Measurements from ENCODE around the gene GRIK2. TPM values are rescaled to one million over a fixed set of nuclear protein-coding genes. Genes with fewer than 3 reads are reported as not detected.
"Not testable (repeated sequence)": the region's sequence is repeated elsewhere in the genome, so short reads cannot be mapped to it uniquely, and the experiment has no call there.

Gene GRIK2
- total RNA-seq, 1 experiment from 2014 or later = 0.07 TPM

DNA sequence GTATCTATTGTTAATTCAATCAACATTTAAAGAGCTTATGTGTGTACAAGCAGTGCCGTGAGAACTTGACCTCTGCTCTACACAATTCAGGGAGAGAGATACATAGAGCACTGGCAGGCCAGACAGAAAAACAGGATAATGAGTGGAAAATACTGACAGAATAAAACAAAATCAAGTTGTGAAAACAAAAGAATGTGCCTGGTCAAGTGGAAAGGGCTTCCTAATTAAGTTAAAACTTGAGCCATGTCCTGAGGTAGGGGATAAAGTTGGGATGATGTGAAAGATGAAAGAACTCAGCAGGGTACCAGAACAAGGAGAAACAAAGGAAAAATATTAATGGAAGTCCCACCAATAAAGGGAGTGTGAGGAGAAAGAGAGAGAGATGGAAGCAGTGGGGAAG lies 672.8 kb downstream of the GRIK2 start:
- Histone ChIP-seq H3K79me2 (ENCODE audit: low read length) (no peaks in the 10 kb centered on the region), H3K27me3 (ENCODE audit: low read length) (no peaks in the 10 kb centered on the region), H3K9ac (ENCODE audit: low read length) (no peak overlapping the region), H3K4me3 (ENCODE audit: low read length) (no peak overlapping the region), H2AFZ (ENCODE audit: low read length) (no peak overlapping the region), H3K36me3 (ENCODE audit: insufficient read depth, low read length) (no peaks in the 10 kb centered on the region), H3K27ac (ENCODE audit: low read length) (no peak overlapping the region), H3K4me1 (ENCODE audit: low read length) (no peaks in the 10 kb centered on the region), H4K20me1 (ENCODE audit: insufficient read depth, low read depth, low read length) (no peaks in the 10 kb centered on the region), H3K9me2 (replicated peaks; ENCODE audit: insufficient read depth, low read length) (no peaks in the 10 kb centered on the region), H3K4me2 (ENCODE audit: low read depth, low read length, poor library complexity, severe bottlenecking) (no peak overlapping the region), H3K9me3 (ENCODE audit: low read length) (no peaks in the 10 kb centered on the region)
- DNase-seq = no peak

- H3K4me3 ChIP-seq (ENCODE audit: low read length) = no peak overlapping the region
- H3K4me1 ChIP-seq (ENCODE audit: low read length) = no peaks in the 10 kb centered on the region
- no peak overlapping the region for H3K4me2 ChIP-seq (ENCODE audit: low read depth, low read length, poor library complexity, severe bottlenecking)
- no peaks in the 10 kb centered on the region for H3K36me3 ChIP-seq (ENCODE audit: insufficient read depth, low read length)
- no peak for DNase-seq
- H3K27ac ChIP-seq (ENCODE audit: low read length) = no peak overlapping the region
- H4K20me1 ChIP-seq (ENCODE audit: insufficient read depth, low read depth, low read length) = no peaks in the 10 kb centered on the region
- no peaks in the 10 kb centered on the region for H3K9me3 ChIP-seq (ENCODE audit: low read length)
- no peak overlapping the region for H2AFZ ChIP-seq (ENCODE audit: low read length)
- no peaks in the 10 kb centered on the region for H3K27me3 ChIP-seq (ENCODE audit: low read length)
- no peaks in the 10 kb centered on the region for H3K9me2 ChIP-seq (replicated peaks; ENCODE audit: insufficient read depth, low read length)
- no peak overlapping the region for H3K9ac ChIP-seq (ENCODE audit: low read length)
- no peaks in the 10 kb centered on the region for H3K79me2 ChIP-seq (ENCODE audit: low read length)
These were observed 674.9 kb downstream of the GRIK2 start for GRCh38 chr6:102068349-102068929.

GRCh38 chr6:102075539-102075938 lies 682.0 kb downstream of the GRIK2 start:
- H3K9me3 ChIP-seq (ENCODE audit: low read length) = peaks cover 7% of the 10 kb centered on the region; the same call in 1 of the 2 replicates
- H3K36me3 ChIP-seq (ENCODE audit: insufficient read depth, low read length) = no peaks in the 10 kb centered on the region
- no peak for DNase-seq
- no peaks in the 10 kb centered on the region for H3K79me2 ChIP-seq (ENCODE audit: low read length)
- no peaks in the 10 kb centered on the region for H3K4me1 ChIP-seq (ENCODE audit: low read length)
- no peaks in the 10 kb centered on the region for H4K20me1 ChIP-seq (ENCODE audit: insufficient read depth, low read depth, low read length)
- H3K4me2 ChIP-seq (ENCODE audit: low read depth, low read length, poor library complexity, severe bottlenecking) = no peak overlapping the region
- no peak overlapping the region for H2AFZ ChIP-seq (ENCODE audit: low read length)
- no peak overlapping the region for H3K27ac ChIP-seq (ENCODE audit: low read length)
- no peak overlapping the region for H3K9ac ChIP-seq (ENCODE audit: low read length)
- H3K27me3 ChIP-seq (ENCODE audit: low read length) = no peaks in the 10 kb centered on the region
- no peak overlapping the region for H3K4me3 ChIP-seq (ENCODE audit: low read length)
- H3K9me2 ChIP-seq (replicated peaks; ENCODE audit: insufficient read depth, low read length) = no peaks in the 10 kb centered on the region

GRCh38 chr6:102085257-102085656 lies 691.7 kb downstream of the GRIK2 start:
- no peak overlapping the region for H3K4me2 ChIP-seq (ENCODE audit: low read depth, low read length, poor library complexity, severe bottlenecking)
- no peak for DNase-seq
- H3K27me3 ChIP-seq (ENCODE audit: low read length) = no peaks in the 10 kb centered on the region
- no peaks in the 10 kb centered on the region for H3K79me2 ChIP-seq (ENCODE audit: low read length)
- H4K20me1 ChIP-seq (ENCODE audit: insufficient read depth, low read depth, low read length) = no peaks in the 10 kb centered on the region
- no peak overlapping the region for H3K4me3 ChIP-seq (ENCODE audit: low read length)
- no peaks in the 10 kb centered on the region for H3K9me3 ChIP-seq (ENCODE audit: low read length)
- no peak overlapping the region for H2AFZ ChIP-seq (ENCODE audit: low read length)
- no peaks in the 10 kb centered on the region for H3K36me3 ChIP-seq (ENCODE audit: insufficient read depth, low read length)
- H3K27ac ChIP-seq (ENCODE audit: low read length) = no peak overlapping the region
- H3K9me2 ChIP-seq (replicated peaks; ENCODE audit: insufficient read depth, low read length) = no peaks in the 10 kb centered on the region
- H3K4me1 ChIP-seq (ENCODE audit: low read length) = no peaks in the 10 kb centered on the region
- H3K9ac ChIP-seq (ENCODE audit: low read length) = no peak overlapping the region

GRCh38 chr6:102088160-102088559 lies 694.7 kb downstream of the GRIK2 start:
- DNase-seq; H3K4me2 ChIP-seq (ENCODE audit: low read depth, low read length, poor library complexity, severe bottlenecking); H3K9me2 ChIP-seq (replicated peaks; ENCODE audit: insufficient read depth, low read length); H3K27ac ChIP-seq (ENCODE audit: low read length); H3K9ac ChIP-seq (ENCODE audit: low read length); H3K79me2 ChIP-seq (ENCODE audit: low read length); H4K20me1 ChIP-seq (ENCODE audit: insufficient read depth, low read depth, low read length); H2AFZ ChIP-seq (ENCODE audit: low read length); H3K4me3 ChIP-seq (ENCODE audit: low read length); H3K27me3 ChIP-seq (ENCODE audit: low read length); H3K9me3 ChIP-seq (ENCODE audit: low read length); H3K36me3 ChIP-seq (ENCODE audit: insufficient read depth, low read length); H3K4me1 ChIP-seq (ENCODE audit: low read length): not testable (repeated sequence)

DNA sequence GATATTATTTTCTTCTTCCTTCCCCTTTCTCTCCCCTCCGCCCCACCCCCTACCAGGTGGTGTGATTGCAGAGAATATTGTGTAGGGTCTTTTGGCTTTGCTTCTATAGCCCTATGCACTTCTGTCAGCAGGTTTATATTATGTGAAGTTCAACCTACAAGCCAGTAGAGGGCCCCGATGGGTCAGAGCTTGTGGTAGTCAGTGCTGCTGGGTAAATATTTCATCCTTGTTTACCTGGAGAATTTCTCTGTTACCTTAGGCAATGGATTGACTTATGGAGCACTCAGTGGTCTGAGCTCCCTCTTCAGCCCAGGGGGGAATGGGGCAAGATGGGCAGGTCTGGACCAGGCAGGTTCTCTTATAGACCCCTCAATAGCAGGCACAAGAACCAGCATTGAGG lies 720.9 kb downstream of the GRIK2 start:
- no peaks in the 10 kb centered on the region for H3K9me2 ChIP-seq (replicated peaks; ENCODE audit: insufficient read depth, low read length)
- no peak overlapping the region for H3K4me3 ChIP-seq (ENCODE audit: low read length)
- no peaks in the 10 kb centered on the region for H4K20me1 ChIP-seq (ENCODE audit: insufficient read depth, low read depth, low read length)
- no peak overlapping the region for H3K27ac ChIP-seq (ENCODE audit: low read length)
- peak; percentile 67 for DNase-seq
- no peaks in the 10 kb centered on the region for H3K4me1 ChIP-seq (ENCODE audit: low read length)
- no peaks in the 10 kb centered on the region for H3K79me2 ChIP-seq (ENCODE audit: low read length)
- H3K4me2 ChIP-seq (ENCODE audit: low read depth, low read length, poor library complexity, severe bottlenecking) = no peak overlapping the region
- H3K27me3 ChIP-seq (ENCODE audit: low read length) = no peaks in the 10 kb centered on the region
- H3K36me3 ChIP-seq (ENCODE audit: insufficient read depth, low read length) = no peaks in the 10 kb centered on the region
- H2AFZ ChIP-seq (ENCODE audit: low read length) = no peak overlapping the region
- H3K9me3 ChIP-seq (ENCODE audit: low read length) = no peaks in the 10 kb centered on the region
- H3K9ac ChIP-seq (ENCODE audit: low read length) = no peak overlapping the region

GRCh38 chr6:102115911-102116310 lies 722.4 kb downstream of the GRIK2 start:
- H3K9me2 ChIP-seq (replicated peaks; ENCODE audit: insufficient read depth, low read length) = no peaks in the 10 kb centered on the region
- no peaks in the 10 kb centered on the region for H3K27me3 ChIP-seq (ENCODE audit: low read length)
- H3K4me1 ChIP-seq (ENCODE audit: low read length) = no peaks in the 10 kb centered on the region
- no peaks in the 10 kb centered on the region for H3K79me2 ChIP-seq (ENCODE audit: low read length)
- H3K9me3 ChIP-seq (ENCODE audit: low read length) = no peaks in the 10 kb centered on the region
- H3K9ac ChIP-seq (ENCODE audit: low read length) = no peak overlapping the region
- 0 out of 2 replicates have a peak overlapping the region, but pooled peaks have one; percentile 0 for H2AFZ ChIP-seq (ENCODE audit: low read length)
- H3K27ac ChIP-seq (ENCODE audit: low read length) = no peak overlapping the region
- no peak overlapping the region for H3K4me2 ChIP-seq (ENCODE audit: low read depth, low read length, poor library complexity, severe bottlenecking)
- no peaks in the 10 kb centered on the region for H3K36me3 ChIP-seq (ENCODE audit: insufficient read depth, low read length)
- H4K20me1 ChIP-seq (ENCODE audit: insufficient read depth, low read depth, low read length) = no peaks in the 10 kb centered on the region
- no peak for DNase-seq
- H3K4me3 ChIP-seq (ENCODE audit: low read length) = no peak overlapping the region

DNA sequence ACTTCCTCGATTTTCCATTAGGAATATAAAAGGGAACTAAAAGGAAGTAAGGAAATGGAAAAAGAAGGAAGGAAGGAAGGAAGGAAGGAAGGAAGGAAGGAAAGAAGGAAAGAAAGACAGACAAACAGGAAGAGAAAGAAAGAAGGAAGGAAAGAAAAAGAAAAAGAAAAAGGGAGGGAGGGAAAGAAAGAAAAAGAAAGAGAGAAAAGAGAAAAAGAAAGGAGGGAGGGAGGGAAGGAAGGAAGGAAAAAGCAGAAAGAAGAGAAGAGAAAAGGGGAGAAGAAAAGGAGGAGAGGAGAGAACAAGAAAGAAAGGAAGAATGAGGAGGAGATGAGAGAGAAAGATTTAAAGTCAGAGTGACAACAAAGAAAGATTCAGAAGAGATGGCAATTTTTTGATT lies 724.5 kb downstream of the GRIK2 start:
- Histone ChIP-seq H4K20me1 (ENCODE audit: insufficient read depth, low read depth, low read length) (no peaks in the 10 kb centered on the region), H3K9me3 (ENCODE audit: low read length) (peaks cover 3% of the 10 kb centered on the region; the same call in 1 of the 2 replicates)
- DNase-seq = no peak

More for the DNA sequence above, 724.5 kb downstream of the GRIK2 start:
- no peaks in the 10 kb centered on the region for H3K9me2 ChIP-seq (replicated peaks; ENCODE audit: insufficient read depth, low read length)
- H3K79me2 ChIP-seq (ENCODE audit: low read length) = no peaks in the 10 kb centered on the region
- no peaks in the 10 kb centered on the region for H3K36me3 ChIP-seq (ENCODE audit: insufficient read depth, low read length)
- H3K9ac ChIP-seq (ENCODE audit: low read length) = no peak overlapping the region
- H3K4me3 ChIP-seq (ENCODE audit: low read length) = no peak overlapping the region
- H3K27ac ChIP-seq (ENCODE audit: low read length) = no peak overlapping the region
- no peaks in the 10 kb centered on the region for H3K27me3 ChIP-seq (ENCODE audit: low read length)
- peaks cover 7% of the 10 kb centered on the region for H3K4me1 ChIP-seq (ENCODE audit: low read length)
- no peak overlapping the region for H3K4me2 ChIP-seq (ENCODE audit: low read depth, low read length, poor library complexity, severe bottlenecking)
- H2AFZ ChIP-seq (ENCODE audit: low read length) = no peak overlapping the region
